Type B pancreatic cell (in vitro differentiated cells): ENCODE results near the gene U2AF2. TPM values are rescaled to one million over a fixed set of nuclear protein-coding genes. Genes with fewer than 3 reads are reported as not detected.
A peak's percentile ranks its signal among the peaks of the same experiment; 100 is the strongest.

ENCODE experiments used
- DNase-seq: peaks from one replicate; pipeline ENCODE4 v3.0.0; 2021; ENCODE audit warnings: mixed read lengths; ENCODE audit not compliant: unreplicated experiment; ENCODE audit errors: extremely low spot score
- H3K27ac Mint-ChIP-seq: 2 replicates; pipeline ENCODE4 v1.8.0; 2021; ENCODE audit warnings: mild to moderate bottlenecking, mixed read lengths
- H3K27me3 Mint-ChIP-seq: 2 replicates; pipeline ENCODE4 v1.8.0; 2021; ENCODE audit warnings: mixed read lengths
- H3K36me3 Mint-ChIP-seq: 2 replicates; pipeline ENCODE4 v1.8.0; 2021; ENCODE audit warnings: mixed read lengths
- H3K4me1 Mint-ChIP-seq: one replicate; pipeline ENCODE4 v1.8.0; 2021; ENCODE audit warnings: mixed read lengths; ENCODE audit not compliant: unreplicated experiment
- H3K4me3 Mint-ChIP-seq: 2 replicates; pipeline ENCODE4 v1.8.0; 2021; ENCODE audit warnings: mild to moderate bottlenecking, mixed read lengths
- H3K9me3 Mint-ChIP-seq: 2 replicates; pipeline ENCODE4 v1.8.0; 2021; ENCODE audit warnings: mixed read lengths
- CTCF ChIP-seq: fragments of 200-600 bp; sonication (generic); conservative IDR thresholded peaks from 2 replicates; pipeline ENCODE4 v1.5.0; 2021; ENCODE audit warnings: antibody characterized with exemption, mild to moderate bottlenecking
- total RNA-seq: library from RNA; stranded (reverse); gene quantifications from 2 replicates; pipeline ENCODE4 v1.2.1, GENCODE V29; 2021; ENCODE audit warnings: low replicate concordance

Gene U2AF2
- total RNA-seq, 1 donor from 2014 or later = 232 TPM

GRCh38 chr19:55666343-55667005 is 11.6 kb downstream of the U2AF2 start:
- Mint-ChIP-seq H3K36me3 (peaks cover 5% of the 10 kb centered on the region), H3K4me1 (no peaks in the 10 kb centered on the region), H3K4me3 (no peak overlapping the region)

GRCh38 chr19:55667006-55667381 is 12.2 kb downstream of the U2AF2 start:
- H3K27me3 Mint-ChIP-seq = no peaks in the 10 kb centered on the region
- peaks cover 5% of the 10 kb centered on the region for H3K36me3 Mint-ChIP-seq
- H3K4me1 Mint-ChIP-seq = no peaks in the 10 kb centered on the region
- TF ChIP-seq CTCF = no peak
- H3K27ac Mint-ChIP-seq = peak overlapping the region; percentile 41
- H3K4me3 Mint-ChIP-seq = no peak overlapping the region
- DNase-seq = no peak
- no peaks in the 10 kb centered on the region for H3K9me3 Mint-ChIP-seq

More at GRCh38 chr19:55666343-55667005, 11.6 kb downstream of the U2AF2 start:
- Mint-ChIP-seq H3K9me3 (no peaks in the 10 kb centered on the region), H3K27ac (peak overlapping the region; percentile 41), H3K27me3 (no peaks in the 10 kb centered on the region)
- DNase-seq = no peak
- TF ChIP-seq CTCF = no peak

GRCh38 chr19:55667511-55667910 is 12.7 kb downstream of the U2AF2 start:
- peak overlapping the region; percentile 86 for H3K27ac Mint-ChIP-seq
- no peak overlapping the region for H3K4me3 Mint-ChIP-seq
- no peaks in the 10 kb centered on the region for H3K27me3 Mint-ChIP-seq
- TF ChIP-seq CTCF = no peak
- DNase-seq = no peak
- H3K36me3 Mint-ChIP-seq = peaks cover 5% of the 10 kb centered on the region
- no peaks in the 10 kb centered on the region for H3K9me3 Mint-ChIP-seq
- H3K4me1 Mint-ChIP-seq = no peaks in the 10 kb centered on the region

- Mint-ChIP-seq H3K27me3 (no peaks in the 10 kb centered on the region), H3K9me3 (no peaks in the 10 kb centered on the region), H3K4me3 (peak overlapping the region; percentile 49), H3K27ac (peak overlapping the region; percentile 86), H3K36me3 (peaks cover under 1% of the 10 kb centered on the region), H3K4me1 (no peaks in the 10 kb centered on the region)
- no peak for TF ChIP-seq CTCF
- DNase-seq = no peak
Measured at GRCh38 chr19:55667958-55668357, 13.1 kb downstream of the U2AF2 start.

GRCh38 chr19:55668603-55669348 is 13.9 kb downstream of the U2AF2 start:
- Mint-ChIP-seq H3K4me1 (peaks cover 5% of the 10 kb centered on the region), H3K36me3 (no peaks in the 10 kb centered on the region), H3K27ac (no peak overlapping the region), H3K4me3 (no peak overlapping the region), H3K27me3 (no peaks in the 10 kb centered on the region), H3K9me3 (no peaks in the 10 kb centered on the region)
- DNase-seq = no peak
- TF ChIP-seq CTCF = no peak
